ENCODE measurements around the gene C17orf67.

Gene C17orf67

GRCh38 chr17:56807723-56808122 lies 26.0 kb downstream of the C17orf67 start:
- no peak for TF ChIP-seq GATA2 (IDR thresholded peaks at IDR 0.05; ENCODE audit: low read depth, low read length)
- TF ChIP-seq GATA3 (IDR thresholded peaks at IDR 0.05; ENCODE audit: low read depth, low read length) = no peak

- TF ChIP-seq GATA3 (IDR thresholded peaks at IDR 0.05; ENCODE audit: low read depth, low read length) (no peak), GATA2 (IDR thresholded peaks at IDR 0.05; ENCODE audit: low read depth, low read length) (no peak)
Observed at GRCh38 chr17:56806949-56807348, 26.8 kb downstream of the C17orf67 start.

GRCh38 chr17:56804454-56804853 lies 29.3 kb downstream of the C17orf67 start:
- TF ChIP-seq GATA2 (IDR thresholded peaks at IDR 0.05; ENCODE audit: low read depth, low read length) (no peak), GATA3 (IDR thresholded peaks at IDR 0.05; ENCODE audit: low read depth, low read length) (no peak)

GRCh38 chr17:56803071-56803470 lies 30.6 kb downstream of the C17orf67 start:
- TF ChIP-seq GATA2 (IDR thresholded peaks at IDR 0.05; ENCODE audit: low read depth, low read length) (no peak), GATA3 (IDR thresholded peaks at IDR 0.05; ENCODE audit: low read depth, low read length) (no peak)

- TF ChIP-seq GATA3 (IDR thresholded peaks at IDR 0.05; ENCODE audit: low read depth, low read length) (no peak), GATA2 (IDR thresholded peaks at IDR 0.05; ENCODE audit: low read depth, low read length) (no peak)
Observed at GRCh38 chr17:56801459-56802178, 32.1 kb downstream of the C17orf67 start.

GRCh38 chr17:56798916-56799315 lies 34.8 kb downstream of the C17orf67 start:
- no peak for TF ChIP-seq GATA3 (IDR thresholded peaks at IDR 0.05; ENCODE audit: low read depth, low read length)
- TF ChIP-seq GATA2 (IDR thresholded peaks at IDR 0.05; ENCODE audit: low read depth, low read length) = no peak

- TF ChIP-seq GATA3 (IDR thresholded peaks at IDR 0.05; ENCODE audit: low read depth, low read length) (no peak), GATA2 (IDR thresholded peaks at IDR 0.05; ENCODE audit: low read depth, low read length) (no peak)
Observed at GRCh38 chr17:56796536-56796935, 37.2 kb downstream of the C17orf67 start.

DNA sequence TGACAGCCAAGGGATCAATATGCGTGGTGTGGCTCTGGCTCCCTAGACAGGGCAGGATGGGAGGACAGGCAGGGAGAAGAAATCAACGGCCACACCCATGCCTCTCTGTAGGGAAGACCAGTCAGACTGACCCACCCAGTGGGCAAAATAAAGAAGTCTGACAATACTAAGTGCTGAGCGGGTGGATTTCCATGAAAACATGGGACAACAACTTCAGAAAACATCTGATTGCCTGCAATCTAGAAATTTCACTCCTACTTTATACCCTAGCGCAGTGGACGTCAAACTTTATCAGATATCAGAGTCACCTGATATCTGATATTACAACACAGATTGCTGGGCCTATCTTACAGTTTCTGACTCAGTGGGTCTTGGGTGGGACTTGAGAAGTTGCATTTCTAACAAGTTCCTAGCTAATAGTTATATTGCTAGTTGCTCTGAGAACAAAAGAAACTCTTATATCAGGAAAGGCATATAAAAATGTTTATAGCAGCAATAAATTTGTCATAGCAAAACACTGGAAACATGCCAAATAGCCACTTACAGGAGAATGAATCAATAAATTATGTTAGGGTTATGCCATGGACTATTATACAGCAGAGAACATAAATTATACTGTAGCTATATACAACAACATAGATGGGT lies 38.4 kb downstream of the C17orf67 start:
- TF ChIP-seq GATA2 (IDR thresholded peaks at IDR 0.05; ENCODE audit: low read depth, low read length) = no peak
- no peak for TF ChIP-seq GATA3 (IDR thresholded peaks at IDR 0.05; ENCODE audit: low read depth, low read length)

GRCh38 chr17:56793957-56794356 lies 39.8 kb downstream of the C17orf67 start:
- TF ChIP-seq GATA3 (IDR thresholded peaks at IDR 0.05; ENCODE audit: low read depth, low read length) (no peak), GATA2 (IDR thresholded peaks at IDR 0.05; ENCODE audit: low read depth, low read length) (no peak)

GRCh38 chr17:56793531-56793930 lies 40.2 kb downstream of the C17orf67 start:
- no peak for TF ChIP-seq GATA2 (IDR thresholded peaks at IDR 0.05; ENCODE audit: low read depth, low read length)
- TF ChIP-seq GATA3 (IDR thresholded peaks at IDR 0.05; ENCODE audit: low read depth, low read length) = no peak

GRCh38 chr17:56792267-56792666 lies 41.5 kb downstream of the C17orf67 start:
- no peak for TF ChIP-seq GATA2 (IDR thresholded peaks at IDR 0.05; ENCODE audit: low read depth, low read length)
- no peak for TF ChIP-seq GATA3 (IDR thresholded peaks at IDR 0.05; ENCODE audit: low read depth, low read length)

DNA sequence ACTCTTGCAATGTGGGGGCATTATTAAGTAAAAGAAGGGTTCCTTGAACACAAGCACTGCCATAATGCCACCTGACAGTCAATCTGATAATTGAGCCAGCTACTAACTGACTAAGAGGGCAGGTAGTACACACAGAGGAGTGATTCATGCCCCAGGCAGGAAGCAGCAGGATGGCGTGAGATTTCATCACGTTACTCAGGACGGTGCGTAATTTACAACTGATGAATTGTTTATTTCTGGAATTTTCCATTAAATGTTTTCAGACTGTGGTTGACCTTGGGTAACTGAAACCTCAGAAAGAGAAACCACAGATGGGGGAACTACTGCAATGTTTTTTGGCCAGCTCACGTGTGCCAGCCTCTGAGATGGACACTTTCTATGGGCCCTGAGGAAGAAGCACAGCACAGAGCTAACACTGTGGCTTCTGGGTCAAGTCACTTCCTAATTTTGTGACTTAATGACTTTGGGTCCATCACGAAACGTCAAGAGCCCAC lies 46.7 kb downstream of the C17orf67 start:
- no peak for TF ChIP-seq GATA3 (IDR thresholded peaks at IDR 0.05; ENCODE audit: low read depth, low read length)

DNA sequence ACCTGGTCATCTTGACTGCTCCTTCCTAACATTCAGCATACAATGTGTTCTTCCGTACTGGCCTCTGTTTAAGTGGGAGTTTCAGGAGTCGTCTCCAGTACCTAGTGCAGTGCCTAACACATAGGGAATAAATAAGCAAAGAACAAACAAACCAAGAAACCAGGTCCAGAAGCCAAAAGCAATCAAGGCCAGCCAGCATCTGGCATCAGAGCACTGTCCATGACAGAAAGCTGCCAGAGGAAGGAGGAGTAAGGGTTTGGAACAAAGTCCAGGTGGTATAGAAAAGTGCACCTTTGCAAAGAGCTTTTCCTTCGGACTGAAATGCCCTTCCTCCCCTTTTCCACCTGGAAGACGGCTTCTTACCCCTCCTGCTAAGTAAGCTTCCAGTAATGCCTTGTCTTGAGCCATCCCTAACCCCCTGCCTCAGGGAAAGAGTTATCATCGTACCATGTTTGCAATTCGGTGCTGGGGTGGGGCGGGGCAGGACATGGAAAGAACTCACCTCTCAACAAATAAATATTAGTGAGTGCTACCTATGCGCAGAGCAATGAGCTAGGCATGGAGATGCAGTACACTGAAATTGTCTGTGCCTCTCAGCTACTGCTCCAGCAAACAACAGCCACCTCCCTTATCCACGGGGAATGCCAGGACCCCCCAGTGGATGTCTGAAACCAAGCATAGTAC lies 47.6 kb downstream of the C17orf67 start:
- no peak for TF ChIP-seq GATA2 (IDR thresholded peaks at IDR 0.05; ENCODE audit: low read depth, low read length)
- TF ChIP-seq GATA3 (IDR thresholded peaks at IDR 0.05; ENCODE audit: low read depth, low read length) = no peak

DNA sequence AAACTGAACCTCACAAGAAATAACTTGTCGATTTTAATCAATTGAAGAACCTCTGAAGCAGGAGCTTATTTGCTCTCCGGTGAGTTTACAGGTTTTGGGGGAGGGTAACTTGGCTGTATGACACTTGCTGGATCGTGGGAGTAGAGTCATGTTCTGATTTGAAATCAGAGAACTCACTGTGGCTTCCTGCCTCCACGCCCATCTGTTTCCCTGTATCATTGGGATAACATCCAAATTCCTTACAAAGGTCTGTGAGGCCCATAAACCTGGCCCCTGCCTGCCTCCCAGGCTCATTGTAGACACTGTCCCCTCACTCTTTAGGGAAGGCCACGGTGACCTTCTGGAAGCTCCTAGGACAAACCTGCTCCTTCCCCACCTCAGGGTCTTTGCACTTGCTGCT lies 48.3 kb downstream of the C17orf67 start:
- TF ChIP-seq GATA3 (IDR thresholded peaks at IDR 0.05; ENCODE audit: low read depth, low read length) = no peak
- no peak for TF ChIP-seq GATA2 (IDR thresholded peaks at IDR 0.05; ENCODE audit: low read depth, low read length)

DNA sequence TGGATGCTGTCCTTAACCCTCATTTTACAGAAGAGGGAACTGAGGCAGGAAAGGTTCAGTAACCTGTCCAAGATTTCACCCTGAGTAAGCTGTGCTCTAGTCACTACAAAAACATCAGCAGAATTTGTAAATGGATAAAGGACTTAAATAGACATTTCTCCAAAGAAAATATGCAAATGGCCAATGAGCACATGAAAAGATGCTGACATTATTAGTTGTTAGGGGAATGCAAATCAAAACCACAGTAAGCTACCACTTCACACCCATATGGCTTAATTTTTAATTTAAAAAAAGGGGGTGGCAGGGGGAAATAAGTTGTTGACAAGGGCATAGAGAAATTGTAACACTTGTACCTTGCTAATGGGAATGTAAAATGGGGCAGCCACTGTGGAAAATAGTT lies 51.4 kb downstream of the C17orf67 start:
- no peak for TF ChIP-seq GATA2 (IDR thresholded peaks at IDR 0.05; ENCODE audit: low read depth, low read length)
- no peak for TF ChIP-seq GATA3 (IDR thresholded peaks at IDR 0.05; ENCODE audit: low read depth, low read length)
